Psoas muscle (tissue), 8 donors: ENCODE measurements around the gene USP19. TPM values are rescaled to one million over a fixed set of nuclear protein-coding genes. Genes with fewer than 3 reads are reported as not detected.

Source experiments
- ATAC-seq, 4 donors: fragments of 200-7000 bp; cut with Tn5 transposase; one replicate each; pipeline ENCODE4 v1.9.1; 2020; ENCODE audit warnings: moderate library complexity in 3 of 4, mild to moderate bottlenecking in 2 of 4
- DNase-seq, 2 donors: peaks; one replicate each; pipeline ENCODE4 v3.0.0-alpha.2; 2020
- H3K27ac ChIP-seq: fragments of 200-600 bp; one replicate; pipeline ENCODE4 v1.8.0; 2022
- H3K27me3 ChIP-seq, 3 donors: fragments of 200-600 bp in 1 of 3; one replicate each; pipeline versions ENCODE4 v1.6.1 to v1.8.0; 2013 to 2022; ENCODE audit warnings: low read length in 2 of 3, mild to moderate bottlenecking in 2 of 3, moderate library complexity in 1 of 3; ENCODE audit not compliant: insufficient read depth in 3 of 3
- H3K36me3 ChIP-seq, 2 donors: fragments of 200-600 bp in 1 of 2; one replicate each; pipeline versions ENCODE4 v1.6.1 to v1.8.0; 2013 to 2022; ENCODE audit warnings: low read depth in 1 of 2, mild to moderate bottlenecking in 1 of 2, moderate library complexity in 1 of 2; ENCODE audit not compliant: insufficient read depth in 1 of 2
- H3K4me1 ChIP-seq: fragments of 200-600 bp; one replicate; pipeline ENCODE4 v1.8.0; 2022
- H3K4me3 ChIP-seq: fragments of 200-600 bp; one replicate; pipeline ENCODE4 v1.8.0; 2022; ENCODE audit warnings: mild to moderate bottlenecking
- H3K9me3 ChIP-seq: fragments of 200-600 bp; one replicate; pipeline ENCODE4 v1.8.0; 2022
- WGBS, 3 donors: extraction: QIAGEN DNeasy Blood & Tissue Kit; methylation state at CpG; one replicate each; pipeline versions ENCODE4 v1.1.6 to v1.1.7; 2013; 5-methylcytosine and 5-hydroxymethylcytosine counted together
- intact Hi-C, 2 donors: fragments of 100-400 bp; cut with DNase I; formaldehyde crosslinking; loops; one replicate each; pipeline versions ENCODE4 v1.11.0 to v1.14.2; 2022
- polyA plus RNA-seq, 3 donors: library from polyadenylated mRNA; stranded (reverse); fragments of 200-250 nt; gene quantifications; one replicate each; pipeline ENCODE4 v1.2.3, GENCODE V29; 2013
- total RNA-seq, 4 donors: library from RNA; stranded (reverse); fragmentation: NEBNext Ultra II Directional in 2 of 4; extraction: Animal tissue kit (Norgen Biotek cat#: 25700) in 2 of 4; gene quantifications; one replicate each; pipeline versions ENCODE4 v1.2.1 to v1.2.4, GENCODE V29; 2021 to 2023
- TF ChIP-seq, protein P1 (sequence below): fragments of 200-600 bp; IDR thresholded peaks from one replicate; pipeline ENCODE4 v1.8.0; 2022; ENCODE audit warnings: antibody characterized with exemption
- donor health status: healthy with polysubstance abuse.
- donor health status: DM: no; HTN: no; CAD: no; lungs with moderate emphysema.
- donor health status: Bipolar disorder and iron deficiency.
- donor health status: healthy.
- donor health status: DM: yes; HTN: yes; CAD: no.
- donor health status: DM: no; HTN: no; CAD: no.
- donor health status: DM: no; HTN: no; CAD: no.
- donor health status: DM: yes; HTN: yes; CAD: no.

USP19 gene
- total and polyA plus RNA-seq, 7 donors, result 29.5 to 109 (median 91.1) TPM

DNA sequence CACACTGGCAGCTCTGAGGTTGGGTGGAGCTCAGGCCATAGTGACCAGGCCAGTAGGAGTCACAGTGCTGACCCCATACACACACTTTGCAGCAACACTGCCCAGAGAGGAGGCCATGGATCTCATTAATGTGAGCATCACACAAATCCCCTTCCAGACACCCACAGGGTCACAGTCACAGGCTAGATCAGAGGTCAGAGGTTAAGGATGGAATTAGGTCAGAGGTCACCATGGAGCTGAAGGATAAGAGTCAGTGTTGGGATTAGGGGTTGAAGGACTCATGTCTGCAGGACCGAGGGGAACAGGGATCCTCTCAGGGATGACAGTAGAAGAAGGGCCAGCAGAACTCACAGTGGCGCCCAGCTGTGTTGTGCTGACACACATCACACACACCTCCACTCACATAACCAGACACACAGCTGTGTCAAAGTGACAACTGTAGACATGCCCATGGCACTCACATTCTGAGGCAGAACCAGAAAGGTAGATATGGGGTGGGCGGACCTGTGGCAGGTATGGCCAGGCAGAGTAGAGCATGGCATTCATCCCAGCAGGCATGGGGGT is 32.8 kb upstream of the USP19 start:
- TF ChIP-seq, protein P1, sequence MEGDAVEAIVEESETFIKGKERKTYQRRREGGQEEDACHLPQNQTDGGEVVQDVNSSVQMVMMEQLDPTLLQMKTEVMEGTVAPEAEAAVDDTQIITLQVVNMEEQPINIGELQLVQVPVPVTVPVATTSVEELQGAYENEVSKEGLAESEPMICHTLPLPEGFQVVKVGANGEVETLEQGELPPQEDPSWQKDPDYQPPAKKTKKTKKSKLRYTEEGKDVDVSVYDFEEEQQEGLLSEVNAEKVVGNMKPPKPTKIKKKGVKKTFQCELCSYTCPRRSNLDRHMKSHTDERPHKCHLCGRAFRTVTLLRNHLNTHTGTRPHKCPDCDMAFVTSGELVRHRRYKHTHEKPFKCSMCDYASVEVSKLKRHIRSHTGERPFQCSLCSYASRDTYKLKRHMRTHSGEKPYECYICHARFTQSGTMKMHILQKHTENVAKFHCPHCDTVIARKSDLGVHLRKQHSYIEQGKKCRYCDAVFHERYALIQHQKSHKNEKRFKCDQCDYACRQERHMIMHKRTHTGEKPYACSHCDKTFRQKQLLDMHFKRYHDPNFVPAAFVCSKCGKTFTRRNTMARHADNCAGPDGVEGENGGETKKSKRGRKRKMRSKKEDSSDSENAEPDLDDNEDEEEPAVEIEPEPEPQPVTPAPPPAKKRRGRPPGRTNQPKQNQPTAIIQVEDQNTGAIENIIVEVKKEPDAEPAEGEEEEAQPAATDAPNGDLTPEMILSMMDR, result no peak
- DNase-seq (no peak), ATAC-seq (no peak)
- Histone ChIP-seq H3K9me3 (no peaks in the 10 kb centered on the region), H3K27ac (no peak overlapping the region), H3K36me3 (no peaks in the 10 kb centered on the region), H3K4me1 (no peaks in the 10 kb centered on the region), H3K27me3 (no peaks in the 10 kb centered on the region), H3K4me3 (no peak overlapping the region)
- intact Hi-C loops, result no loop called here
- WGBS, 3 donors, result 83 to 87% (median 87%) methylated on average over 3 of the region's 3 CpGs

DNA sequence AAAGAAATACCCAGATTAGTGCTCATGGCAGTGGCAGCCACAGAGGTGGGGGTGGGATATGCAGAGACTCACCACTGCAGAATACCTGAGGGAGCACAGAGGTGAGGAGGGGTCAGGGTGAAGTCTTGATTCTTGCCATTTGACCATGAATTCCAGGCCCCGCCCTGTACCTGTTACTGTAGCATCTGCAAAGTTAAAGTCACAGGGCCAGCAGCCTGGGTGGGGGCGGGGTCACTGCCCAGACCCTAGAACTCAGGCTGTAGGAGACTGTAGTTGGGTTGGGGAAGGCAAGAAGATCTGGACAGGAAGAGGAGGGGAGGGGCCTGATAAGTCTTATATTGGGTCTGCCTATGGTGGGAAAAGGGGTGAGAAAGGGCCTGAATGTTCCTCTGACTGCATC is 31.0 kb upstream of the USP19 start:
- no peaks in the 10 kb centered on the region for H3K9me3 ChIP-seq
- no peak overlapping the region for H3K4me3 ChIP-seq
- 83 to 95% (median 94%) methylated on average over 2 of the region's 2 CpGs for WGBS, 3 donors
- intact Hi-C loops, result no loop called here
- TF ChIP-seq, protein P1, result no peak
- H3K27ac ChIP-seq, result no peak overlapping the region
- DNase-seq (no peak), ATAC-seq (no peak)
- H3K4me1 ChIP-seq, result no peaks in the 10 kb centered on the region
- H3K27me3 ChIP-seq, result no peaks in the 10 kb centered on the region
- no peaks in the 10 kb centered on the region for H3K36me3 ChIP-seq

- Histone ChIP-seq H3K27ac (no peak overlapping the region), H3K9me3 (no peaks in the 10 kb centered on the region), H3K4me3 (no peak overlapping the region), H3K36me3 (no peaks in the 10 kb centered on the region), H3K27me3 (no peaks in the 10 kb centered on the region), H3K4me1 (no peaks in the 10 kb centered on the region)
- ATAC-seq (no peak), DNase-seq (no peak)
- TF ChIP-seq, protein P1, result no peak
- intact Hi-C loops, result no loop called here
- WGBS, 3 donors, result 65 to 70% (median 67%) methylated on average over 5 of the region's 5 CpGs
These were observed 27.5 kb upstream of the USP19 start for GRCh38 chr3:49148159-49148558.

GRCh38 chr3:49140080-49140479 is 19.5 kb upstream of the USP19 start:
- TF ChIP-seq, protein P1, result no peak
- intact Hi-C loops, result no loop called here
- no peaks in the 10 kb centered on the region for H3K4me1 ChIP-seq
- DNase-seq (no peak), ATAC-seq (no peak)
- H3K4me3 ChIP-seq, result no peak overlapping the region
- WGBS, 3 donors, result 52 to 64% (median 64%) methylated on average over 3 of the region's 3 CpGs
- no peaks in the 10 kb centered on the region for H3K9me3 ChIP-seq
- no peak overlapping the region for H3K27ac ChIP-seq
- peaks cover 0 to 2% (median 0%) of the 10 kb centered on the region in 3 donors for H3K27me3 ChIP-seq
- no peaks in the 10 kb centered on the region for H3K36me3 ChIP-seq

- Histone ChIP-seq H3K4me1 (peaks cover 17% of the 10 kb centered on the region), H3K36me3 (peaks cover 0 to 8% of the 10 kb centered on the region in 2 donors), H3K4me3 (no peak overlapping the region), H3K27me3 (peaks cover 0 to 2% (median 0%) of the 10 kb centered on the region in 3 donors), H3K27ac (no peak overlapping the region), H3K9me3 (no peaks in the 10 kb centered on the region)
- 88 to 89% (median 88%) methylated on average over 4 of the region's 4 CpGs for WGBS, 3 donors
- no peak for ATAC-seq
- TF ChIP-seq, protein P1, result no peak
- intact Hi-C loops, result no loop called here
- no peak for DNase-seq
These were observed 14.9 kb upstream of the USP19 start for GRCh38 chr3:49135499-49135898.
